Stomach (tissue), 4 donors: ENCODE measurements around the gene ARAP2.

ENCODE experiments used
- EP300 ChIP-seq: sonication (generic); formaldehyde crosslinking; IDR thresholded peaks from one replicate; pipeline ENCODE4 v1.6.1; 2017; ENCODE audit warnings: antibody characterized with exemption
- POLR2A ChIP-seq, 4 donors: fragments of 450-650 bp; IDR thresholded peaks; one replicate each; pipeline ENCODE4 v1.6.1; 2016; ENCODE audit warnings: antibody characterized with exemption in 4 of 4, control low read depth in 2 of 4, mild to moderate bottlenecking in 1 of 4, moderate library complexity in 1 of 4
- POLR2AphosphoS5 ChIP-seq, 3 donors: sonication (generic); formaldehyde crosslinking; IDR thresholded peaks; one replicate each; pipeline ENCODE4 v1.6.1; 2016; ENCODE audit warnings: antibody characterized with exemption in 3 of 3
- TF ChIP-seq, protein P1 (sequence below), 7 experiments: fragments of 450-650 bp in 4 of 7; fragments of 200-600 bp in 3 of 7; sonication (generic) in 3 of 7; IDR thresholded peaks; one replicate each; pipeline ENCODE4 v1.5.1; 2016 to 2019; ENCODE audit warnings: antibody characterized with exemption in 7 of 7, control low read depth in 2 of 7, mild to moderate bottlenecking in 1 of 7

DNA sequence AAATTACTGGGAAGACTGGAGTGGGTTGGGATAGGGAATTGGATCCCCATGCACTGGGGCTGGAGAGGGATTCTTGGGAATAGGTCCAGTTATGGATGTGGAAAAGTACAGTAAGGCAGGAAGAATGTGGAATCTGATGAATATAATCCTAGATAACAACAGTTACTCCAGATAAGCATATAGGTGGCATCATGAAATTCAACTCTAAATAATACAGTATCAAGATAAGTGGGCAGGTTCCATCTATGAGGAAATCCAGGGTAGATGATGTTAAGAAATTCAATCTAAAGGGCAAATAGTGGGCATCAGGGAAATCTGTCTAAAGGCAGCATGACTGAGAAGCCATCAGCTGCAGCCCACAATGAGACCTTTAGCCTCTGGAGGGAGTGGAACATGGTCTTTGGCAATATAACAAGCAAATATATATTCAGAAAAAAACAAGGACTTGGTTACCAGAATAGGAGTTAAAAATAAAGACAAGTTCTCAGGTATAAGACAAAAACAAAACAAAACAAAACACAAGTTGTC is 38.3 kb upstream of the ARAP2 start:
- TF ChIP-seq, protein P1, sequence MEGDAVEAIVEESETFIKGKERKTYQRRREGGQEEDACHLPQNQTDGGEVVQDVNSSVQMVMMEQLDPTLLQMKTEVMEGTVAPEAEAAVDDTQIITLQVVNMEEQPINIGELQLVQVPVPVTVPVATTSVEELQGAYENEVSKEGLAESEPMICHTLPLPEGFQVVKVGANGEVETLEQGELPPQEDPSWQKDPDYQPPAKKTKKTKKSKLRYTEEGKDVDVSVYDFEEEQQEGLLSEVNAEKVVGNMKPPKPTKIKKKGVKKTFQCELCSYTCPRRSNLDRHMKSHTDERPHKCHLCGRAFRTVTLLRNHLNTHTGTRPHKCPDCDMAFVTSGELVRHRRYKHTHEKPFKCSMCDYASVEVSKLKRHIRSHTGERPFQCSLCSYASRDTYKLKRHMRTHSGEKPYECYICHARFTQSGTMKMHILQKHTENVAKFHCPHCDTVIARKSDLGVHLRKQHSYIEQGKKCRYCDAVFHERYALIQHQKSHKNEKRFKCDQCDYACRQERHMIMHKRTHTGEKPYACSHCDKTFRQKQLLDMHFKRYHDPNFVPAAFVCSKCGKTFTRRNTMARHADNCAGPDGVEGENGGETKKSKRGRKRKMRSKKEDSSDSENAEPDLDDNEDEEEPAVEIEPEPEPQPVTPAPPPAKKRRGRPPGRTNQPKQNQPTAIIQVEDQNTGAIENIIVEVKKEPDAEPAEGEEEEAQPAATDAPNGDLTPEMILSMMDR (IDR thresholded peaks at IDR 0.05), result no peak
- no peak for TF ChIP-seq EP300
- TF ChIP-seq POLR2AphosphoS5 (IDR thresholded peaks at IDR 0.05), result no peak
- no peak for TF ChIP-seq POLR2A (IDR thresholded peaks at IDR 0.05)
